K562 (cell line): Measurements from ENCODE around the gene HAPSTR1. TPM values are rescaled to one million over a fixed set of nuclear protein-coding genes. Genes with fewer than 3 reads are reported as not detected.

Experiments
- ATAC-seq: fragments of 200-7000 bp; cut with Tn5 transposase; 3 replicates; pipeline ENCODE4 v1.9.1; 2020; ENCODE audit warnings: moderate library complexity
- BruUV-seq: library from RNA; stranded (reverse); fragments of 400-500 nt; replicated peaks from 2 replicates; lab custom pipeline; 2021; lab: Mats Ljungman, UMichigan
- CTCF ChIA-PET: fragments of 300-600 bp; formaldehyde crosslinking; extraction: SDS; loops from one replicate; lab custom pipeline; 2021; ENCODE audit warnings: low intra/inter-chr PET ratio; lab: Yijun Ruan, JAX
- POLR2A ChIA-PET: fragments of 300-600, 350-650 bp; sonication (Branson Sonifier 250); formaldehyde crosslinking; extraction: SDS; loops from one replicate; lab custom pipeline; 2021; ENCODE audit warnings: antibody characterized with exemption, inconsistent platforms; lab: Yijun Ruan, JAX
- DNase-seq, 4 experiments: peaks; one replicate each; pipeline versions ENCODE4 v3.0.0 to v3.0.0-alpha.2; 2011 to 2018; ENCODE audit warnings: low spot score in 3 of 4, mixed read lengths in 3 of 4; ENCODE audit errors: extremely low read depth in 1 of 4
- FAIRE-seq: peaks from 2 replicates; lab custom pipeline; 2011; peaks lifted over from hg19 to GRCh38; lab: Jason Lieb, UNC
- H2AFZ ChIP-seq: 2 replicates; pipeline ENCODE4 v1.6.0; 2011; ENCODE audit warnings: low read depth, low read length, control low read depth, inconsistent platforms
- H3K27ac ChIP-seq: fragments of 200-600 bp; 3 replicates; pipeline ENCODE4 v1.8.0; 2011; ENCODE audit warnings: low read depth, mild to moderate bottlenecking, control low read depth, inconsistent platforms, low read length, moderate library complexity, mixed read lengths; ENCODE audit errors: extremely low read depth
- H3K27me3 ChIP-seq, 2 experiments: fragments of 300-600 bp in 1 of 2; 2 replicates in 1 of 2; 3 replicates in 1 of 2; pipeline versions ENCODE4 v1.6.0 to v1.8.0; 2011; ENCODE audit warnings: inconsistent platforms in 2 of 2, low read length in 2 of 2, mild to moderate bottlenecking in 1 of 2, mixed read lengths in 1 of 2, moderate library complexity in 1 of 2; ENCODE audit not compliant: control insufficient read depth in 2 of 2, insufficient read depth in 2 of 2
- H3K36me3 ChIP-seq: fragments of 300-600 bp; 3 replicates; pipeline ENCODE4 v1.8.0; 2011; ENCODE audit warnings: mild to moderate bottlenecking, low read length, inconsistent platforms; ENCODE audit not compliant: control insufficient read depth, insufficient read depth
- H3K4me1 ChIP-seq, 2 experiments: fragments of 200-600 bp in 1 of 2; replicated peaks in 1 of 2; 2 replicates in 1 of 2; 3 replicates in 1 of 2; pipeline versions ENCODE4 v1.5.1 to v1.8.0; 2011; ENCODE audit warnings: inconsistent platforms in 2 of 2, low read length in 2 of 2, mild to moderate bottlenecking in 1 of 2, mixed read lengths in 1 of 2, moderate library complexity in 1 of 2; ENCODE audit not compliant: control insufficient read depth in 2 of 2, insufficient read depth in 2 of 2
- H3K4me2 ChIP-seq: 2 replicates; pipeline ENCODE4 v1.6.1; 2011; ENCODE audit warnings: low read length, control low read depth, inconsistent platforms, mixed read lengths; ENCODE audit not compliant: insufficient read depth
- H3K4me3 ChIP-seq: fragments of 200-600 bp; sonication (generic), shearing (Covaris generic); 2 replicates; pipeline ENCODE4 v1.5.1; 2016; ENCODE audit warnings: control low read depth, inconsistent platforms
- H3K79me2 ChIP-seq: fragments of 200-600 bp; 3 replicates; pipeline ENCODE4 v1.8.0; 2011; ENCODE audit warnings: low read length, inconsistent platforms; ENCODE audit not compliant: control insufficient read depth, insufficient read depth
- H3K9ac ChIP-seq, 2 experiments: 2 replicates each; pipeline versions ENCODE4 v1.6.0 to v1.6.1; 2011; ENCODE audit warnings: low read depth in 2 of 2, low read length in 2 of 2, control low read depth in 1 of 2, inconsistent platforms in 1 of 2, mild to moderate bottlenecking in 1 of 2, mixed read lengths in 1 of 2; ENCODE audit not compliant: insufficient read depth in 1 of 2
- H3K9me1 ChIP-seq: one replicate; pipeline ENCODE4 v1.6.0; 2011; ENCODE audit warnings: inconsistent platforms, mild to moderate bottlenecking, low read length, moderate library complexity; ENCODE audit not compliant: control insufficient read depth, insufficient read depth
- H3K9me3 ChIP-seq: replicated peaks from 2 replicates; pipeline ENCODE4 v1.5.1; 2011; ENCODE audit warnings: low read depth, low read length, inconsistent platforms; ENCODE audit not compliant: control insufficient read depth, insufficient read depth
- H4K20me1 ChIP-seq: replicated peaks from 2 replicates; pipeline ENCODE4 v1.6.1; 2011; ENCODE audit warnings: low read length, inconsistent platforms, mixed read lengths; ENCODE audit not compliant: control insufficient read depth, insufficient read depth
- HBP1 ChIP-seq: fragments of 450-650 bp; formaldehyde crosslinking; IDR thresholded peaks from 2 replicates; pipeline ENCODE4 v1.4.0; 2022; ENCODE audit warnings: missing genetic modification characterization
- MTA1 ChIP-seq: fragments of 450-650 bp; IDR thresholded peaks from 2 replicates; pipeline ENCODE4 v1.6.1; 2017; ENCODE audit warnings: borderline replicate concordance
- POLR2A ChIP-seq: fragments of 450-650 bp; conservative IDR thresholded peaks from 2 replicates; pipeline ENCODE4 v1.6.1; 2016
- POLR2B ChIP-seq: fragments of 450-650 bp; IDR thresholded peaks from 2 replicates; pipeline ENCODE4 v1.6.1; 2018; ENCODE audit warnings: low read depth; ENCODE audit not compliant: partially characterized antibody
- SMARCA5 ChIP-seq: fragments of 450-650 bp; IDR thresholded peaks from 2 replicates; pipeline ENCODE4 v1.6.1; 2016
- SOX6 ChIP-seq: fragments of 450-650 bp; IDR thresholded peaks from 2 replicates; pipeline ENCODE4 v1.6.1; 2014; ENCODE audit warnings: mild to moderate bottlenecking
- SPI1 ChIP-seq: IDR thresholded peaks from 2 replicates; pipeline ENCODE4 v1.6.1; 2011; ENCODE audit warnings: low read depth, low read length, control low read depth, borderline replicate concordance
- SUPT5H ChIP-seq: fragments of 450-650 bp; IDR thresholded peaks from 2 replicates; pipeline ENCODE4 v1.6.1; 2016
- THRAP3 ChIP-seq: fragments of 450-650 bp; IDR thresholded peaks from 2 replicates; pipeline ENCODE4 v1.6.1; 2016; ENCODE audit warnings: mild to moderate bottlenecking, inconsistent platforms, borderline replicate concordance
- ZNF277 ChIP-seq: fragments of 250-450 bp; sonication (Bioruptor Pico); IDR thresholded peaks from 2 replicates; pipeline ENCODE4 v1.8.0; 2022; ENCODE audit warnings: inconsistent platforms, mild to moderate bottlenecking, moderate library complexity, borderline replicate concordance
- WGBS: fragments of 100-300 bp; shearing (Covaris generic); methylation state at CpG from one replicate; pipeline ENCODE4 v1.1.6; 2016; ENCODE audit warnings: low coverage, mixed read lengths; ENCODE audit not compliant: insufficient coverage; ENCODE audit errors: missing lambda C conversion rate; 5-methylcytosine and 5-hydroxymethylcytosine counted together
- in situ Hi-C: fragments of 300-500 bp; cut with MboI; formaldehyde crosslinking; loops from 4 replicates; pipeline ENCODE4 v1.15.0; 2018; ENCODE audit warnings: inconsistent platforms, mixed read lengths
- intact Hi-C: fragments of 100-400 bp; cut with micrococcal nuclease; formaldehyde crosslinking; loops from 2 replicates; pipeline ENCODE4 v1.14.2; 2022
- polyA plus RNA-seq, 8 experiments: library from polyadenylated mRNA; depleted of rRNA in 4 of 8; stranded (reverse) in 5 of 8; unstranded in 3 of 8; fragments of >200 nt; fragmentation: Nextera tagmentation in 2 of 8; fragmentation: Illumina TruSeq in 1 of 8; extraction: Ambion mirVana in 2 of 8; extraction: Trizol in 1 of 8; gene quantifications; 2 replicates each; pipeline versions ENCODE4 v1.2.1 to v1.2.3, GENCODE V29; 2011 to 2014; ENCODE audit warnings: inconsistent platforms in 1 of 8, missing spikeins in 1 of 8
- total RNA-seq, 7 experiments: library from RNA; depleted of rRNA in 6 of 7; stranded (reverse); fragments of >200 nt in 6 of 7; fragmentation: Illumina TruSeq in 2 of 7; extraction: Trizol in 2 of 7; gene quantifications; 2 replicates each; pipeline versions ENCODE4 v1.2.1 to v1.2.3, GENCODE V29; 2011 to 2021; ENCODE audit warnings: low replicate concordance in 1 of 7

HAPSTR1 gene
- total and polyA plus RNA-seq, 9 of the 15 experiments (the other 6 are each of a cell fraction or from before 2014, with no cell fraction given), result 10.8 to 67.9 (median 36.5) TPM

- H3K36me3 ChIP-seq, result peaks cover 99% of the 10 kb centered on the region
- no peaks in the 10 kb centered on the region for H3K9me3 ChIP-seq
- intact Hi-C loops, result no loop called here
- ChIA-PET CTCF (no interaction called here), POLR2A (interaction anchor here (0.5 to 1.3 kb wide), 10 partner anchors 8 to 106 kb away, joined by 3 to 6 read pairs (median 3); no protein-coding TSS in a partner anchor)
- no peak overlapping the region for H3K9ac ChIP-seq
- peak; percentile 6 for ATAC-seq
- no peak overlapping the region for H3K27ac ChIP-seq
- H3K27me3 ChIP-seq, result no peaks in the 10 kb centered on the region
- TF ChIP-seq POLR2A (peak; percentile 56; the same call in 1 of the 2 replicates), SMARCA5 (no peak), SPI1 (peak; percentile 45; the same call in 1 of the 2 replicates), SOX6 (no peak), ZNF277 (CRISPR knock-in tag) (no peak), HBP1 (CRISPR knock-in tag) (0 out of 2 replicates have a peak, but pooled peaks have one; percentile 8), POLR2B (peak; percentile 54), MTA1 (no peak), SUPT5H (peak; percentile 58), THRAP3 (no peak)
- no peak overlapping the region for H2AFZ ChIP-seq
- no peak overlapping the region for H3K4me3 ChIP-seq
- FAIRE-seq, result no peak
- no peak for DNase-seq
- peaks cover 3 to 15% of the 10 kb centered on the region in 2 experiments; a peak in 3 of 5 replicates for H3K4me1 ChIP-seq
- no peak overlapping the region for H3K4me2 ChIP-seq
- H3K79me2 ChIP-seq, result peaks cover 91% of the 10 kb centered on the region
- BruUV-seq, result no TSS peak
- in situ Hi-C loops, result no loop called here
- 77% methylated on average over 5 of the region's 5 CpGs for WGBS
- peaks cover 52% of the 10 kb centered on the region for H4K20me1 ChIP-seq
- H3K9me1 ChIP-seq, result peaks cover 8% of the 10 kb centered on the region
These were observed 22.7 kb downstream of the HAPSTR1 start for GRCh38 chr16:9114112-9114511.
